ENCODE results near the gene ACAN.

Gene ACAN

DNA sequence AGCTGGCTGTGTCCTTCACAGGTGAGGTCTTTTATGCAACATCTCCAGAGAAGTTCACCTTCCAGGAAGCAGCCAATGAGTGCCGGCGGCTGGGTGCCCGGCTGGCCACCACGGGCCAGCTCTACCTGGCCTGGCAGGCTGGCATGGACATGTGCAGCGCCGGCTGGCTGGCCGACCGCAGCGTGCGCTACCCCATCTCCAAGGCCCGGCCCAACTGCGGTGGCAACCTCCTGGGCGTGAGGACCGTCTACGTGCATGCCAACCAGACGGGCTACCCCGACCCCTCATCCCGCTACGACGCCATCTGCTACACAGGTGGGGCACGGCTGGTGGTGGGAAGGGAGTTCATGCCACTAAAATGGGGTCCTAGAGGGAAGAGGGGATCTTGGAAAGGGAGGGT is 40.1 kb downstream of the ACAN start:
- no peak for DNase-seq (ENCODE audit: low spot score)

GRCh38 chr15:88844749-88845386 is 41.6 kb downstream of the ACAN start:
- DNase-seq (ENCODE audit: low spot score): no peak

- DNase-seq (ENCODE audit: low spot score): no peak
These were observed 42.4 kb downstream of the ACAN start for GRCh38 chr15:88845616-88846015.

DNA sequence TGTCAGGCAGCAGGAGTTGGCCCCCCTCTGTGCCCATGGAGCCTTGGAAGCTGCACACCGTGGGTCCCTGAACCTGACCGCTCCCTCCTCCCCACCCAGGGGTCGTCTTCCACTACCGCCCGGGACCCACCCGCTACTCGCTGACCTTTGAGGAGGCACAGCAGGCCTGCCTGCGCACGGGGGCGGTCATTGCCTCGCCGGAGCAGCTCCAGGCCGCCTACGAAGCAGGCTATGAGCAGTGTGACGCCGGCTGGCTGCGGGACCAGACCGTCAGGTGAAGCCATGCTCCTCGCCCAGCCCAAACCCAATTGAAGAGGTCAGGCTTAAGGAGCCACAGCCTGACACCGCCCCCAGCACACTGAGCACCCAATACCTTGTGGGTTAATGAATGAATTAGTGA is 43.9 kb downstream of the ACAN start:
- no peak for DNase-seq (ENCODE audit: low spot score)

GRCh38 chr15:88848203-88848602 is 45.0 kb downstream of the ACAN start:
- DNase-seq (ENCODE audit: low spot score): no peak

DNA sequence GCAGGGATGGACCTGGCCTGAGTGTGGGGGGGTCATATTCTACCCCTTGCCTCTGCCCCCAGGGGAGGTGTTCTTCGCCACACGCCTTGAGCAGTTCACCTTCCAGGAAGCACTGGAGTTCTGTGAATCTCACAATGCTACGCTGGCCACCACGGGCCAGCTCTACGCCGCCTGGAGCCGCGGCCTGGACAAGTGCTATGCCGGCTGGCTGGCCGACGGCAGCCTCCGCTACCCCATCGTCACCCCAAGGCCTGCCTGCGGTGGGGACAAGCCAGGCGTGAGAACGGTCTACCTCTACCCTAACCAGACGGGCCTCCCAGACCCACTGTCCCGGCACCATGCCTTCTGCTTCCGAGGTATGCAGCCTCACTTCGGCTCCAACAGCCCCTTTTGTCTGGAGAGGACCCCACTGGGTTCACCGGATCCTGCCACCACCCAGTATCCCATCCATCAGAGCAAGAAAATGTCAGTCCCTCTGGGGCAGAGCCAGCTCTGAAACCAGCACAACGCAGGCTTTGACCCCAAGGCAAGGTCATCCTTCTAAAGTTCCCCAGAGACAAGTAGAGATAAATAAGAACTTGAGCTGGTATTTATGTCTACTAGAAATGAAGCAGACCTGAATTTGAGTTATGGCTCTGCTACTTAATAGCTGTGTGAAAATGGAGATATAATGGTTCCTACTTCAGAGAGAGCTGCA is 46.3 kb downstream of the ACAN start:
- no peak for DNase-seq (ENCODE audit: low spot score)

GRCh38 chr15:88852476-88852875 is 49.2 kb downstream of the ACAN start:
- DNase-seq (ENCODE audit: low spot score): no peak

DNA sequence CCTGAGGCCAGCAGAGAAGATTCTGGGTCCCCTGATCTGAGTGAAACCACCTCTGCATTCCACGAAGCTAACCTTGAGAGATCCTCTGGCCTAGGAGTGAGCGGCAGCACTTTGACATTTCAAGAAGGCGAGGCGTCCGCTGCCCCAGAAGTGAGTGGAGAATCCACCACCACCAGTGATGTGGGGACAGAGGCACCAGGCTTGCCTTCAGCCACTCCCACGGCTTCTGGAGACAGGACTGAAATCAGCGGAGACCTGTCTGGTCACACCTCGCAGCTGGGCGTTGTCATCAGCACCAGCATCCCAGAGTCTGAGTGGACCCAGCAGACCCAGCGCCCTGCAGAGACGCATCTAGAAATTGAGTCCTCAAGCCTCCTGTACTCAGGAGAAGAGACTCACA is 55.7 kb downstream of the ACAN start:
- DNase-seq (ENCODE audit: low spot score): no peak

GRCh38 chr15:88859550-88859949 is 56.3 kb downstream of the ACAN start:
- DNase-seq (ENCODE audit: low spot score): no peak

GRCh38 chr15:88860212-88860611 is 57.0 kb downstream of the ACAN start:
- DNase-seq (ENCODE audit: low spot score): no peak

GRCh38 chr15:88863412-88863811 is 60.2 kb downstream of the ACAN start:
- DNase-seq (ENCODE audit: low spot score): no peak

- DNase-seq (ENCODE audit: low spot score): no peak
These were observed 61.7 kb downstream of the ACAN start for GRCh38 chr15:88864861-88865497.

DNA sequence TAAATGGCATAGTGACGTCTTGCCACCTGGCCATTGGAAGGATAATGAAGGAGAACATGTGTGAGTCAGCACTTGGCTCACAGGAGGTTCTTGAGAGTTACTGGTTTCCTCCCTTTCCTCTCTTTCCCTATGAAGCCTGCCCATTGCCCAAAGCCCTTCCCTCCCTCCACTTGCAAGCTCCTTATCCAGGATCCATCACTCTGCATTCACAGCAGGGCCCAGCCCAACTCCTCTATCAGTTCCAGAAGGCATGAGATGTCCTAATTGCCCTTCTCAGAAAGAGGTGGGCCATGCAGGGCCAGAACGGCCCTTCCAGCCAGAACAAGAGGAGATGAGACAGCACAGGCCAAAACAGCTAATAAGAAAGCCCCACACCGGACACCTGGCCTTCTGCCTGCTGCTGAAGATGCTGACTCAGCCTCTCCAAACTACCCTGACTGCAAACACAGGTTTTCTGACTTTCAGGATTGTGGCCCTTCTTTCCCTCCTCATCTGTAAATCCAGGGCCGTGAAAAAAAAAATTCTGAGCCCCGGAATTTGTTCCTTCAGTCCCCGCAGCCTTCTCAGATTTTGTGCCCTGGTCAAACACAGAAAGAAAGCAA is 62.4 kb downstream of the ACAN start:
- DNase-seq (ENCODE audit: low spot score): no peak

- DNase-seq (ENCODE audit: low spot score): no peak
These were observed 63.2 kb downstream of the ACAN start for GRCh38 chr15:88866295-88866881.

DNA sequence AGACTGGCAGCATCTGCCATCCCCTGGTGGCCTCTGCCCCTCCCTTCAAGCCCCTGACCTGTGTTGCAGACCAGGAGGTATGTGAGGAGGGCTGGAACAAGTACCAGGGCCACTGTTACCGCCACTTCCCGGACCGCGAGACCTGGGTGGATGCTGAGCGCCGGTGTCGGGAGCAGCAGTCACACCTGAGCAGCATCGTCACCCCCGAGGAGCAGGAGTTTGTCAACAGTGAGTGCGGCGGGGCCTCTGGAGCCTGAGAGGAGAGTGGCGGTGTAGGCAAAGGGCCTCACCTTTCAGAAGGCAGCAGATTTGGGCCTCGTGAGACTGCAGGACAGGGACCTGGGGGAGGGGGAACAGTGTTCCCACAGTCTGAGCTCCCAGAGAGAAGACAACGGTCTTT is 68.1 kb downstream of the ACAN start:
- DNase-seq (ENCODE audit: low spot score): no peak

DNA sequence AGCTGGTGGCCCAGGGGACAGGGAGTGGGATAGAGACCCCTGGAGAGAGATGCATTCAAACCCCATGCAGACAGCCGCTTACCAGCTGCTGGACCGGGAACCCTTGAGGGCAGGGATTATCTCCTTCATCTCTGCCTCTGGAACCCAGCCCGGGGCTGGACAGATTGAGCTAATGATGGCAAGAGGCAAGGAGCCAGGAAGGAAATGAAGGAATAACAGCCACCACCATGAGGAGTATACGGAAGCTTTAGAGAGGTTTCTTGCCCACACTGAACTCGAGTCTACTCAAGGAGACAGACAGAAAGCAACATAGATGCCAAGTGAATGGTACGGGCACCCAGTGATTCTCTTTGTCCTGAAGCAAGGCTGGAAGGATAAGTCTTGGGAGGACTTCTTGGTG is 68.9 kb downstream of the ACAN start:
- DNase-seq (ENCODE audit: low spot score): no peak

DNA sequence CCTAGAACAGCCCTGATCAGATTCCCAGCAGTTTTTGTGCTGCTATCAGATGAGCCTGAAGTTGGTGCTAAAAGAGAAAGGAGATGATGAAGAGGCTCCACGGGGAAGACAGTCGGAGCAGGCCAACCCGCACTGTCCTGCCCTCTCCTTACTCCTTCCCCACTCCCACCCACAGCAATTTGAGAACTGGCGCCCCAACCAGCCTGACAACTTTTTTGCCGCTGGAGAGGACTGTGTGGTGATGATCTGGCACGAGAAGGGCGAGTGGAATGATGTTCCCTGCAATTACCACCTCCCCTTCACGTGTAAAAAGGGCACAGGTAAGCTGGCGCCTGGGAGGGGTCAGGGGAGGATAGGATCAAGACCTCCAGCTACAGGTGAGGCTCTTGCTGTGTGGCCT is 69.5 kb downstream of the ACAN start:
- DNase-seq (ENCODE audit: low spot score): no peak

DNA sequence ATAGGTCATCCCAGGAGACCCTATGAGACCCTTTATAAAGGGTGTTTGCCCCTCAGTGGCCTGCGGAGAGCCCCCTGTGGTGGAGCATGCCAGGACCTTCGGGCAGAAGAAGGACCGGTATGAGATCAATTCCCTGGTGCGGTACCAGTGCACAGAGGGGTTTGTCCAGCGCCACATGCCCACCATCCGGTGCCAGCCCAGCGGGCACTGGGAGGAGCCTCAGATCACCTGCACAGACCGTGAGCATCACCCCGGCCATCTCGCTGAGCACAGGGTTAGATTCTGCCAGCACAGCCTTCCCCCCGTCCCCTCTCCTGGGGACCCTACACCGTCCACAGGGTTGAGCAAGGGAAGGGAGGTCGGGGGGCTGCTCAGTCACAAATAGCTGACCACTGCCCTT is 70.5 kb downstream of the ACAN start:
- DNase-seq (ENCODE audit: low spot score): no peak

DNA sequence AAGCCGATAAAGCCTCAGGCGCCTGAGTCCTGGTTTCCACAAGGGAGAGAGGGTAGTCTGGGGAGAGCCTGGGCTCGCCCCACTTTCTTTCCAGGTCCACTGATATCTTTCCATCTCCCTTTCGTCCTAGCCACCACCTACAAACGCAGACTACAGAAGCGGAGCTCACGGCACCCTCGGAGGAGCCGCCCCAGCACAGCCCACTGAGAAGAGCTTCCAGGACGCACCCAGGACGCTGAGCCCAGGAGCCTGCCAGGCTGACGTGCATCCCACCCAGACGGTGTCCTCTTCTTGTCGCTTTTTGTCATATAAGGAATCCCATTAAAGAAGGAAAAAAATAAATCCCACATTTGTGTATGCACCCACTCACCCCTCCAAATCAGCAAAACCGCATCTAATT is 71.0 kb downstream of the ACAN start:
- no peak for DNase-seq (ENCODE audit: low spot score)

- no peak for DNase-seq (ENCODE audit: low spot score)
These were observed 71.4 kb downstream of the ACAN start for GRCh38 chr15:88874684-88875083.

- DNase-seq (ENCODE audit: low spot score): no peak
These were observed 73.3 kb downstream of the ACAN start for GRCh38 chr15:88876573-88876972.

GRCh38 chr15:88877415-88877814 is 74.2 kb downstream of the ACAN start:
- DNase-seq (ENCODE audit: low spot score): no peak

- no peak for DNase-seq (ENCODE audit: low spot score)
These were observed 74.7 kb downstream of the ACAN start for GRCh38 chr15:88877906-88878305.

All from COLO829 (cell line).